ENCODE data around the gene CAPN2. TPM values are rescaled to one million over a fixed set of nuclear protein-coding genes. Genes with fewer than 3 reads are reported as not detected.

The CAPN2 gene
- total RNA-seq, 1 donor from 2014 or later, result 353 TPM

DNA sequence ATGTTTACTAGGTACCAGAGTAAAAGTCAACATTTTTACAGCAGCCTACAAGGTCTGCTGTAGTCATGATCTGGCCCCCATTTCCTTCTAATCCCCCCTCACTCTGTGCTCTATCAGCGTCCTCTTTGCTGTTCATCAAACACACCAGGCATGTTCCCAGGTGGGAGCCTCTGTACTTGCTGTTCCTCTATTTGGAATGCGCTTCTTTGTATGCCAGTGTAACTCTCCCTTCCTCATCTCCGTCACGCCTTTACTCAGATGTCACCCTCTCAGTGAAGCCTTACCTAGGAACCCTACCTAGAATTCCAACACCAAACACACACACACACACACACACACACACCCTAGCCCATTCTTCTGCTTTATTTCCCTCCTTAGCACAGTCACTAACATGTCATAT lies 112.4 kb downstream of the CAPN2 start:
- Histone ChIP-seq H3K27me3 (ENCODE audit: control insufficient read depth, insufficient read depth, low read length) (no peaks in the 10 kb centered on the region), H3K4me3 (ENCODE audit: low read depth, low read length) (no peak overlapping the region), H3K36me3 (ENCODE audit: control insufficient read depth, insufficient read depth, low read length) (peaks cover 3% of the 10 kb centered on the region)
- FAIRE-seq, result no peak
- TF ChIP-seq CTCF (IDR thresholded peaks at IDR 0.05; ENCODE audit: insufficient read depth, low read length, severe bottlenecking), result no peak
- DNase-seq (ENCODE audit: low read depth), result no peak

Other genes with a start within 250 kb of the CAPN2 start
- gene CAPN8, start 46.8 kb upstream of the CAPN2 start, total RNA-seq, result under 0.01 and 0.26 TPM in 2 replicates
- 19.8 and 22.6 TPM in 2 replicates for gene TP53BP2, start 133.4 kb downstream of the CAPN2 start, total RNA-seq